HG02610 (cell line): Measurements from ENCODE around the gene MAGEA9B.
A peak's percentile ranks its signal among the peaks of the same experiment; 100 is the strongest.
"Not testable (repeated sequence)": the region's sequence is repeated elsewhere in the genome, so short reads cannot be mapped to it uniquely, and the experiment has no call there.

Experiments used
- ATAC-seq: cut with Tn5 transposase; IDR thresholded peaks from one replicate; pipeline ENCODE4 v1.9.1; 2021; ENCODE audit warnings: mild to moderate bottlenecking, moderate library complexity; ENCODE audit not compliant: unreplicated experiment

The MAGEA9B gene, protein sequence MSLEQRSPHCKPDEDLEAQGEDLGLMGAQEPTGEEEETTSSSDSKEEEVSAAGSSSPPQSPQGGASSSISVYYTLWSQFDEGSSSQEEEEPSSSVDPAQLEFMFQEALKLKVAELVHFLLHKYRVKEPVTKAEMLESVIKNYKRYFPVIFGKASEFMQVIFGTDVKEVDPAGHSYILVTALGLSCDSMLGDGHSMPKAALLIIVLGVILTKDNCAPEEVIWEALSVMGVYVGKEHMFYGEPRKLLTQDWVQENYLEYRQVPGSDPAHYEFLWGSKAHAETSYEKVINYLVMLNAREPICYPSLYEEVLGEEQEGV

GRCh38 chrX:149587359-149587758 is at the start of gene MAGEA9B:
Gene MAGEA9B, minus strand, starts transcription at chrX:149587459. Its CDS starts 4,280 bp downstream, at chrX:149583179.
- not testable (repeated sequence) for ATAC-seq

- no peak for ATAC-seq
These were observed 46.3 kb upstream of the MAGEA9B start for GRCh38 chrX:149633511-149633910.

DNA sequence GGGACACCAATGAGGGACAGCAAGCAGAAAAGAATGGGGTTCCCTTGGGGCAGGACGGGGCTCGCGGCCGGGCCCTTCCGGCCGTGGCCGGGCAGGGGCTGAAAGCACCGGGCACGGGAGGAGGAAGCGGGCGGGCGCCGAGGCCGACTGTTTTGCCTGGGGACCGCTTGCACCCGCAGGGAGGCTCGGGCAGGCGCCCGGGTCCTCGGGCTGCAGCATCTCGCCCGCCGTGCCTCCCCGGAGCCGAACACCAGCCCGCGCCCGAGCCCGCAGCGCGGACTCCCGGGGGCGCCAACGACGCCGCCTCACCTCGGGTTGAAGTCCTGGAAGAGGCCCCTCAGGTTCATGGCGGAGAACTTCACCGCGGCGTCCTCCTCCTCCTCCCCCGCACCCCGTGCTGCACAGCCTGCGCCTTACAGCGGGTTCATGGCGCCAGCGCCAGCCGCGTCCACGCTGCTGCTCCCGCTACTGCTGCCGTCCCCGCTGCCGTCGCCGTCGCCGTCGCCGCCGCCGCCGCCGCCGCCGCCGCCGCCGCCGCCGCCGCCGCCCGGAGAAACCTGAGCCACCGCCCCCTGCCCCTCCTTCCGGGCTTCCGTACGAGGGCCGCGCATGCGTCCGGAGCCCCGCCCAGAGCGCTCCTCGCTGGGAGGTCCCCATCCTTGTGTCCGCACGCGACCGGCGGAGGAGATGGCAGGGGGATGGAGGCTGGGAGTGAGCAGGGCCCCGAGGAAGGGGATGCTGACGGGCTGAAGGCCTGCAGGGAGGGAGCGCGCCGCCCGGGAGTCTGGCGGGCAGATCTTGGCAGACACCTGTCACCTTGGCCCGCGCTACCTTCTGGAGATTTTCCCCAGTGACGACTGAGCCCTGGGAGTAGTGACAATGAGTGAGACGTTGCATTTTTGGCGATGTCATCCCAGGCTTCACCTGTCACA is 44.2 kb upstream of the MAGEA9B start, which contains the start of gene TMEM185A:
Gene TMEM185A, minus strand, starts transcription at position 559 of the 932 bp plus-strand sequence. Its CDS starts 212 bp downstream, at position 347.
- ATAC-seq, result peak; percentile 90

GRCh38 chrX:149630681-149631233 is 43.5 kb upstream of the MAGEA9B start:
- ATAC-seq, result no peak

DNA sequence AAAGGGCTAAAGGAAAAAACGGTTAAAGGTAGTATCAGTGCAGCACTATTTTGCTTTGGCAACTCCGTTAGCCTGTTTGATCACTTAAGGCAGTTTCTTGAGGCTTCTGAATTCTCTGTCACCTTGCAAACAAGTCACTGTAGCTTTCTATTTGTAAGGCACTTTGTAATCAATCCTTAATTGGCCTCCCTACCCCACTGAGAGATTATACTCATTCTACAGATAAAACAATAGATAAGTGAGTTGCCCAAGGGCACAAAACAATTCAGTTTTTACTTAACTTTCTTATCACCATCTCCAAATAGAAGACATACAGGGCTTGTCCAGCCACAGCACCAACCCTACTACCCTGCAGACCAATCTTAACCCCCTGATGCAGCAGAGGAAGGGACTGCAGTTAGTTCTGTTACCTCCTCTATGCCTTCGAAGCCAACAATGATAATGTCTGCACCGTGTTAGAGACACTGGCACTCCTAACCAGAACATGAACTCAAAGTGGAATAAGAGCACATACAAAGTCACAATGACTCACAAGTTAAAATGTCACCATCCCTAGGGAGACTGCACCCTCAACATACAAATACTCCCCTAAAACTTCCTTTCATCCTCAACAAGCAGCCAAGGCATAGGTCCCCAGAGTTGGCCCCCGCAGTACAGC is 42.6 kb upstream of the MAGEA9B start:
- ATAC-seq, result no peak

- no peak for ATAC-seq
These were observed 41.5 kb upstream of the MAGEA9B start for GRCh38 chrX:149628768-149629167.

DNA sequence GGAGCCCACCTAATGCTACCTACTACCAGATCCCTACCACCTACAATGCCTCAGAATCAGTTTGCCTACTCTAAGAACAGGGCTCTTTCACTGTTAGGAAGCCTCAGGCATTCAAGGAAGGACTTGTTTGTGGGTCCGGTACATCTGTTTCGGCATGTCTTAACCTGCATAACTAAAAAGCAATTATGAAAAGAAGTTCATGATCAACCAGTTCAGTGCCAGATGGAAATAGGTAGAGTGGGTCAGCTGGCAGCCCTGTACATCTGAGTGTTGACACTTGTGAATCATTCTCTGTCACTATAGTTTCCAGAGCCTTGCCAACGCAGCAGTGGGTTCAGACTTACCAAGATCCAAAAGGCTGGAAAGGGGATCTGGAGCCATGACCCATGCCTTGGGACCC is 41.0 kb upstream of the MAGEA9B start:
- ATAC-seq, result no peak

GRCh38 chrX:149626829-149627228 is 39.6 kb upstream of the MAGEA9B start:
- ATAC-seq, result not testable (repeated sequence)

GRCh38 chrX:149619662-149620061 is 32.4 kb upstream of the MAGEA9B start:
- not testable (repeated sequence) for ATAC-seq

DNA sequence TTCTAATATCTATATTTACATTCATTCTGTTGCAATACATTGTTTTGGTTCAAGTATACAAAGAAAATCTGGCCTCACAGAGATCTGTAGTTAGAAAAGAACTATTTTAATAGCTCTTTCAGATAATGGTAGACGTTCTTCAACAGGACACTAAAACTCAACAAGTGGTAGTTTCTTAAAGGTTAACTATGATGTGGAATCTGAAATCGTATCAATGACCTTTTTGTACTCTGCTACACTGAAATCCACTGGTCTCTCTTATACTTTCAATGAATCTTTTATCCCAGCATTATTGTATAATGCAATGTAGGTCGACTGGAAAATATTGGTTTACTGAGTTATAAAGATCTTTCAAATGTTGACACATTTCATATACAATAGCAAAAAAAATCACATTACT is 31.6 kb upstream of the MAGEA9B start:
- no peak for ATAC-seq

- no peak for ATAC-seq
These were observed 24.4 kb upstream of the MAGEA9B start for GRCh38 chrX:149611623-149612175.

- ATAC-seq, result no peak
These were observed 23.3 kb upstream of the MAGEA9B start for GRCh38 chrX:149610511-149610910.

GRCh38 chrX:149607699-149608098 is 20.4 kb upstream of the MAGEA9B start:
- no peak for ATAC-seq

GRCh38 chrX:149605248-149605885 is 18.1 kb upstream of the MAGEA9B start:
- not testable (repeated sequence) for ATAC-seq

DNA sequence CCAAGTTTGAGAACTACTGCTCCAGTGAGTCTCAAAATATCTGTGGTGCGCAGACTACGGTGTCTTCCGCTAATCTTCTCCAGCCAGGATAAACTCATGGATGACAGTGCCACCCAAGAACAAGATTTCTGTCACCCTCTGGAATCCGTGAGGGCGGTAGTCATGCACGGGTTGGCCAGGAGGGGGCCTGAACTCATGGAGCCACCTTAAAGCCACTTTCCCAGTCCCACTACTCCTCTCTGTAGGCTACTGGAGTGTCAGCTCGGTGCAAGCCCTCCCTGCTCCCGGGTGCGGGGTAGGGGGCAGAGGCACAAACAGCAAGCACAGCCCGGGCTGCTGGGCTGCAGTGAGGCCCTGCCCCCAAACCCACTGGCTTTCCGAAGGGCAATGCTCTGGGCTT is 11.3 kb upstream of the MAGEA9B start:
- ATAC-seq, result not testable (repeated sequence)

- not testable (repeated sequence) for ATAC-seq
These were observed 8.7 kb upstream of the MAGEA9B start for GRCh38 chrX:149595943-149596342.

DNA sequence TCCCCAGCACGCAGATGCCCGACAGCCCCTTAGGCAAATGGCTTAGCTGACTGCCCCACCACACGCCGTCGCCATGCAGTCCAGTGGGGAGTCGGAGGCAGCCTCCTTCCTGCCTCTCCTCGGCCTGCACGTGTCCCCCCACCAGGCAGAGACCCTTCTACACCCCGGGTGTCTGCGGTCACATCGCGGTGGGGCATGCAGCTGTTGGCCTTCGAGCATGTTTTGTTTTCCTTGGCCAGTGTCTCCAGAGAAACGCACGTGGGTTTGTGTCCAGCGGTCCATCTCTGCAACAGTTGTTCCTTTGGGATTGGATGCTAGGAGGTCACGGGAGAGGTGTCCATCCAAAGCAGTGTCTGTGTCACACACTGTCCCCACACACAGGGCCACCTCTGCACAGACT is 8.0 kb upstream of the MAGEA9B start, which contains the start of gene HSFX2:
Gene HSFX2, minus strand, starts transcription at position 101 of the 400 bp plus-strand sequence. CDS start 614 bp downstream, outside the sequence.
- ATAC-seq, result not testable (repeated sequence)

GRCh38 chrX:149590993-149591392 is 3.7 kb upstream of the MAGEA9B start:
- ATAC-seq, result not testable (repeated sequence)

DNA sequence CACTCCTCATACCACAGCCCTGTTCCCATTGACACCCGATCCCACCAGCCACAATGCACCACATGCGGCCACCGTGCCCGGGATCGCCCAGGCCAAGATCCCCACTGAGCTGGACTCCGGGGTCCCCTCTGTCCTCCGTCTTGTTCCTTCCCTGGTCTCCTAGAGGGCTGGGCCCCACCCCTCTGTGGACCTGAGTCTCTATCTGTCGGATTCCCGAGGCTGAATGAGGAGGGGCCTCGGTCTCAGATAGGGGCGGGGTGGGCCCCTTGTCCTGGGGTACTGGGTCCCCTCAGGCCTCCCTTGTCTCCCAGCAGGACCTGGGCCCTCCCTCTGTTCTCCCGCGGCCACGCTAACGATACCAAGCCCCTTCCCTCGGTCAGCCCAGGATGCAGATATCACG is 1.6 kb downstream of the MAGEA9B start:
- ATAC-seq, result not testable (repeated sequence)

DNA sequence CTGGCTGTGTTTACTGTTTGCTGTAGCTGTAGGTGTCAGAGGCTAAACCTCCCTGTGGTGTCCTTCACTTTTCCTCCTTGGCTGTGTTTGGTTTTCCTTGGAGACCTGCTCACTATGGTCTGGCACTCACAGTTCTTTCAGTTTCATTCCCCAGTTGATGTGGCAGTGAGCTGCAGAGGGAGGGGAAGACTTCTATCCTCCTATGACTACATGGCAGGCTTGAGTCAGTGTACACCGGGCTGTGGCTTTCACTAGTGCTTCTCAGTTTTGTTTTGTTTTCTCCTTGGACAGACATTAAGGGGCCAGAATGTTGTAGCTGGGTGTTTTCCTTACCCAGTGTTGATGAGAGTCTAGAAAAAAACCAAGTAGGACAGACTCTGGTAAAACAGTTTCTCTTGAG is 13.8 kb downstream of the MAGEA9B start:
- peak; percentile 100 for ATAC-seq
